Measurements from ENCODE around the gene SRGN.
A peak's percentile ranks its signal among the peaks of the same experiment; 100 is the strongest.

The SRGN gene

DNA sequence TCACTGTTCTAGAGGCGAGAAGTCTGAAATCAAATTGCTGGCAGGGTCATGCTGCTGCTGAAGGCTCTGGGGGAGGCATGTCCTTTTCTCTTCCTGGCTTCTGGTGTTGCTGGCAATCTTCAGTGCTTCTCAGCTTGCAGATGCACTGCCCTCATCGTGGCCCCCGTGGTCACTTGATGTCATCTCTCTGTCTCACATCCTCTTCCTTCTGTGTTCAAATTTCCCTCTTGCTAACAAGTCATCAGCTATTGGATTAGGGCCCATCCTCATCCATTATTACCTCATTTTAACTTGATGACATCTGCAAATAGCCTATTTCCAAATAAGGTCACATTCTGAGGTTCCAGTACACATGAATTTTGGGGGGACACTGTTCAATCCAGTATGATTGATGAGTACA, 36.6 kb upstream of the SRGN start:
- TF ChIP-seq, protein P1, sequence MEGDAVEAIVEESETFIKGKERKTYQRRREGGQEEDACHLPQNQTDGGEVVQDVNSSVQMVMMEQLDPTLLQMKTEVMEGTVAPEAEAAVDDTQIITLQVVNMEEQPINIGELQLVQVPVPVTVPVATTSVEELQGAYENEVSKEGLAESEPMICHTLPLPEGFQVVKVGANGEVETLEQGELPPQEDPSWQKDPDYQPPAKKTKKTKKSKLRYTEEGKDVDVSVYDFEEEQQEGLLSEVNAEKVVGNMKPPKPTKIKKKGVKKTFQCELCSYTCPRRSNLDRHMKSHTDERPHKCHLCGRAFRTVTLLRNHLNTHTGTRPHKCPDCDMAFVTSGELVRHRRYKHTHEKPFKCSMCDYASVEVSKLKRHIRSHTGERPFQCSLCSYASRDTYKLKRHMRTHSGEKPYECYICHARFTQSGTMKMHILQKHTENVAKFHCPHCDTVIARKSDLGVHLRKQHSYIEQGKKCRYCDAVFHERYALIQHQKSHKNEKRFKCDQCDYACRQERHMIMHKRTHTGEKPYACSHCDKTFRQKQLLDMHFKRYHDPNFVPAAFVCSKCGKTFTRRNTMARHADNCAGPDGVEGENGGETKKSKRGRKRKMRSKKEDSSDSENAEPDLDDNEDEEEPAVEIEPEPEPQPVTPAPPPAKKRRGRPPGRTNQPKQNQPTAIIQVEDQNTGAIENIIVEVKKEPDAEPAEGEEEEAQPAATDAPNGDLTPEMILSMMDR (IDR thresholded peaks at IDR 0.05) = peak; percentile 34
- Histone ChIP-seq H3K4me1 (ENCODE audit: control insufficient read depth in 1 of 2, insufficient read depth in 1 of 2, low read depth in 1 of 2, low read length in 1 of 2) (peaks cover 96% of the 10 kb centered on the region in 2 experiments), H3K27ac (peak overlapping the region; percentile 100), H3K9me3 (no peaks in the 10 kb centered on the region), H3K36me3 (no peaks in the 10 kb centered on the region), H3K4me3 (ENCODE audit: low read depth in 1 of 2, low read length in 1 of 2) (peak overlapping the region in 1 of 2 experiments; percentile 16), H3K27me3 (no peaks in the 10 kb centered on the region)

DNA sequence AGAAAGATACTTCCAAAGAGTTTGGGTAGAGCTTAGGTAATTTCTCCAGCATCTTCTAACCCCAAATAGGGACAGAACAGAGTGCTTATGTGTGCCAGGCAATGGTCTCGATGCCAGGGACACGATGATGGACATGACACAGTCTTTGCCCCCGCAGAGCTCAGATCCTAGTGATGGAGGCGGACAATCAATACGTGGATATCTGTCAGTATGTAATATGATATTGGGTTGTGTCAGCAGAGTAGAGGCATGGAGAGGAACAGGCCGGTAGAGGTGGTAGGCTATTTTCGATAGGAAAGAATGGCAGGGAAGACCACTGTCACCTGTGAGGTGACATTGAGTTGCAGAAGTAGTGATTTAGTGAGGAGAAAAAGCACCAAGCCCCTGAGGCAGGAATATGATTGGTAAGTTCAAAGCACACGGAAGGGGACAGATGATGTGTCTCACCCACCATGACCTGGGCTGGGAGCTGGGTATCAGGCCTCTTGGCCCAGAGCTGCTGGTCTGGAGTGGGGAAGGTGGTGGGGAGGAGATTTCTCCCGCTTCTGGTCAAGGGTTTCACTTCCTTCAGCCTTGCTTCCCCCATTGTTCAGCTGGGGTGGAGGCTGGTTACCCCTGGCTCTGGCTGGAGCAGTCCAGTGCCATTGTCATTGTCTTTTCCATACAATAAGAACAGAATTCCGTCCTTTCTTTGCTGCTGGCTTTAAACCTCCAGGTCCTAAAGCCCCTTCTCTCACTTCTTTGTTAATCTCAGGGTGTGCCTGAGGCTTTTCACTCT, 36.0 kb upstream of the SRGN start:
- no peaks in the 10 kb centered on the region for H3K27me3 ChIP-seq
- TF ChIP-seq, protein P1 (IDR thresholded peaks at IDR 0.05) = no peak
- no peaks in the 10 kb centered on the region for H3K36me3 ChIP-seq
- H3K4me1 ChIP-seq (ENCODE audit: control insufficient read depth in 1 of 2, insufficient read depth in 1 of 2, low read depth in 1 of 2, low read length in 1 of 2) = peaks cover 96% of the 10 kb centered on the region in 2 experiments
- peak overlapping the region; percentile 100 for H3K27ac ChIP-seq
- H3K9me3 ChIP-seq = no peaks in the 10 kb centered on the region
- H3K4me3 ChIP-seq (ENCODE audit: low read depth in 1 of 2, low read length in 1 of 2) = no peak overlapping the region

DNA sequence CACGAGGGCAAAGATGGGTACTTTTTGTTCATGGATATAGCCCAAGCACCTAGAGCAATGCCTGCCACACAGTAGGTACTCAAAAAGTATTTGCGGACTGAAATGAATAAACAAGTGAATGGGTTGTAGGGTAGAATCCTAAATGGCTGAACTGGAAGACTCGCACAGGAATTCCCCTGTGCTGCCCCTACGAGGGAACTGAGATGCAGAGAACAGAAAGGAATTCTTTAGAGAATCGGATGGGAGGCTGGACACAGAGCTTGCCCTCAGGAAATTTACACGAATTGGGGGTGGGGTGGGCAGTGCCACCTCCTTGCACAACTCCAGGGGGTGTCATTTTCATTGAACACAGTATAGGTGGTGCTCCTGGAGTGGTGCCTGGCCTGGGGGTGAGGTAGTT, 35.2 kb upstream of the SRGN start:
- Histone ChIP-seq H3K9me3 (no peaks in the 10 kb centered on the region), H3K27me3 (no peaks in the 10 kb centered on the region), H3K27ac (peak overlapping the region; percentile 100), H3K36me3 (no peaks in the 10 kb centered on the region), H3K4me1 (ENCODE audit: control insufficient read depth in 1 of 2, insufficient read depth in 1 of 2, low read depth in 1 of 2, low read length in 1 of 2) (peaks cover 96% of the 10 kb centered on the region in 2 experiments), H3K4me3 (ENCODE audit: low read depth in 1 of 2, low read length in 1 of 2) (no peak overlapping the region)
- TF ChIP-seq, protein P1 (IDR thresholded peaks at IDR 0.05) = no peak

DNA sequence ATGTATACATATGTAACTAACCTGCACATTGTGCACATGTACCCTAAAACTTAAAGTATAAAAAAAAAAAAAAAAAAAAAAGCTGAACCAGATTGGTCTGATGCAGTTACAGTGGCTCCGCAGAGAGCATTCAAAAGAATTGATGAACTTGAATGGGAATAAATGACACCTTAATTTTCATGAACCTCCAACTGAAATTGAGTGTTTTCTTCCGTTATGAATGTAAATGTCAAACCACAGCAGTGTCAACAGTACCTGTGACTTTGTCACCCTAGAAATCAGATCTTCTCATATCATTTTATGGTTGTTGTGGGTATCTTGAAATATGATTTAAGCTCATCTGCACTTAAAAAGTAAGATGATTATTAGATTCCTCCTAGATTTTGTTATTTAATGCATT, 32.7 kb upstream of the SRGN start:
- TF ChIP-seq, protein P1 (IDR thresholded peaks at IDR 0.05) = no peak
- Histone ChIP-seq H3K4me3 (ENCODE audit: low read depth in 1 of 2, low read length in 1 of 2) (no peak overlapping the region), H3K36me3 (no peaks in the 10 kb centered on the region), H3K27ac (peak overlapping the region; percentile 100), H3K9me3 (no peaks in the 10 kb centered on the region), H3K27me3 (no peaks in the 10 kb centered on the region), H3K4me1 (ENCODE audit: control insufficient read depth in 1 of 2, insufficient read depth in 1 of 2, low read depth in 1 of 2, low read length in 1 of 2) (peaks cover 96% of the 10 kb centered on the region in 2 experiments)

DNA sequence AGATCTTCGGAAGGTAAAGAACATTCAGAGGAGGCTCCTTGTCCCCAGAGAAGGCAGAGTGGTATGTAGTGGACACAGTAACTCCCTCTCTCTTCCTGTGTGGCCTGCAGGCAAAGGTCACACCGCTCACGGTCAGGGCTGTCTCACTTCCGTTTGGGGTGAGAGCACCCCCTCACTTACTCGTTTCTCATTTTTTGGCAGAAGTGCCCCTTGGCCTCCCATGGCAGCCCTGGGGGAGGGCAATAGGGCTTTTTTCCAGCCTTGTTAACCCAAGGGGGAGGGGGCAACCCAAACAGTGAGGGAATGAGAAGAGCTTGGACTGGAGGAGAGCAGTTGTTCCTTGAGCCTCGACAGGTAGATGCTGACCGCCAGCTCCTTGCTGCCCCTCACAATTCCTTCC, 31.8 kb upstream of the SRGN start:
- Histone ChIP-seq H3K36me3 (no peaks in the 10 kb centered on the region), H3K27me3 (no peaks in the 10 kb centered on the region), H3K4me1 (ENCODE audit: control insufficient read depth in 1 of 2, insufficient read depth in 1 of 2, low read depth in 1 of 2, low read length in 1 of 2) (peaks cover 97% of the 10 kb centered on the region in 2 experiments), H3K4me3 (ENCODE audit: low read depth in 1 of 2, low read length in 1 of 2) (peak overlapping the region; percentile 67 to 69), H3K27ac (peak overlapping the region; percentile 100), H3K9me3 (no peaks in the 10 kb centered on the region)
- TF ChIP-seq, protein P1 (IDR thresholded peaks at IDR 0.05) = no peak
